Suppressor macrophage (primary cell): ENCODE data around the gene ZDHHC7.
"Not testable (repeated sequence)": the region's sequence is repeated elsewhere in the genome, so short reads cannot be mapped to it uniquely, and the experiment has no call there.

Experiments used
- DNase-seq, 4 experiments: peaks; one replicate each; pipeline ENCODE4 v3.0.0-alpha.2; 2020 to 2022

Gene ZDHHC7

GRCh38 chr16:85042606-85043005, 31.3 kb upstream of the ZDHHC7 start:
- DNase-seq, result no peak

- no peak for DNase-seq
Measured at GRCh38 chr16:85042167-85042526, 30.8 kb upstream of the ZDHHC7 start.

- peak in 1 of 4 experiments; percentile 56 for DNase-seq
Measured at GRCh38 chr16:85041219-85042166, 30.2 kb upstream of the ZDHHC7 start.

- no peak for DNase-seq
Measured at GRCh38 chr16:85040685-85041084, 29.4 kb upstream of the ZDHHC7 start.

- DNase-seq, result no peak
Measured at GRCh38 chr16:85037721-85038120, 26.4 kb upstream of the ZDHHC7 start.

GRCh38 chr16:85037050-85037410, 25.7 kb upstream of the ZDHHC7 start:
- DNase-seq, result no peak

GRCh38 chr16:85036236-85037049, 25.1 kb upstream of the ZDHHC7 start:
- DNase-seq, result peak; percentile 41 to 76 (median 64)

- no peak for DNase-seq
Measured at GRCh38 chr16:85034591-85035433, 23.5 kb upstream of the ZDHHC7 start.

GRCh38 chr16:85033171-85033570, 21.8 kb upstream of the ZDHHC7 start:
- no peak for DNase-seq

GRCh38 chr16:85032187-85032586, 20.9 kb upstream of the ZDHHC7 start:
- DNase-seq, result not testable (repeated sequence)

- DNase-seq, result no peak
Measured at GRCh38 chr16:85031451-85031850, 20.1 kb upstream of the ZDHHC7 start.

- DNase-seq, result peak in 1 of 4 experiments; percentile 20
Measured at GRCh38 chr16:85029981-85030401, 18.7 kb upstream of the ZDHHC7 start.

GRCh38 chr16:85029408-85029784, 18.1 kb upstream of the ZDHHC7 start:
- peak in 2 of 4 experiments; percentile 39 to 41 for DNase-seq

- DNase-seq, result no peak
Measured at GRCh38 chr16:85028685-85029407, 17.5 kb upstream of the ZDHHC7 start.

GRCh38 chr16:85027958-85028684, 16.8 kb upstream of the ZDHHC7 start:
- peak in 2 of 4 experiments; percentile 56 to 68 for DNase-seq

GRCh38 chr16:85027349-85027957, 16.1 kb upstream of the ZDHHC7 start, which contains the start of gene KIAA0513:
KIAA0513 (plus strand) TSS chr16:85027795; CDS start chr16:85067072, 39,277 bp downstream.
- peak; percentile 98 to 99 (median 98) for DNase-seq

GRCh38 chr16:85026703-85027102, 15.4 kb upstream of the ZDHHC7 start:
- DNase-seq, result peak in 1 of 4 experiments; percentile 36

- DNase-seq, result peak; percentile 54 to 81 (median 70)
Measured at GRCh38 chr16:85025781-85026653, 14.7 kb upstream of the ZDHHC7 start.

- no peak for DNase-seq
Measured at GRCh38 chr16:85019659-85020245, 8.4 kb upstream of the ZDHHC7 start.
